Duodenal mucosa (tissue), 2 donors: ENCODE measurements around the gene SETBP1.

Experiments used
- H3K27ac ChIP-seq: one replicate; pipeline ENCODE4 v1.7.0; 2013; ENCODE audit warnings: low read depth, low read length
- H3K27me3 ChIP-seq, 2 donors: one replicate each; pipeline ENCODE4 v1.7.0; 2013; ENCODE audit warnings: low read length in 2 of 2, control low read depth in 1 of 2; ENCODE audit not compliant: insufficient read depth in 2 of 2, control insufficient read depth in 1 of 2
- H3K36me3 ChIP-seq, 2 donors: one replicate each; pipeline ENCODE4 v1.7.0; 2013; ENCODE audit warnings: low read length in 2 of 2, control low read depth in 1 of 2; ENCODE audit not compliant: insufficient read depth in 2 of 2, control insufficient read depth in 1 of 2
- H3K4me1 ChIP-seq, 2 donors: one replicate each; pipeline ENCODE4 v1.7.0; 2013; ENCODE audit warnings: low read length in 2 of 2, control low read depth in 1 of 2; ENCODE audit not compliant: insufficient read depth in 2 of 2, control insufficient read depth in 1 of 2
- H3K4me3 ChIP-seq, 2 donors: one replicate each; pipeline ENCODE4 v1.7.0; 2013; ENCODE audit warnings: low read length in 2 of 2, low read depth in 1 of 2
- H3K9ac ChIP-seq, 2 donors: one replicate each; pipeline ENCODE4 v1.7.0; 2013; ENCODE audit warnings: low read length in 2 of 2, low read depth in 1 of 2
- H3K9me3 ChIP-seq, 2 donors: one replicate each; pipeline ENCODE4 v1.7.0; 2013; ENCODE audit warnings: low read length in 2 of 2, control low read depth in 1 of 2; ENCODE audit not compliant: control insufficient read depth in 1 of 2

The SETBP1 gene

GRCh38 chr18:44651918-44652572 is 28.6 kb upstream of the SETBP1 start:
- H3K27ac ChIP-seq = no peak overlapping the region
- H3K9ac ChIP-seq = no peak overlapping the region
- H3K9me3 ChIP-seq = no peaks in the 10 kb centered on the region
- H3K4me3 ChIP-seq = no peak overlapping the region
- H3K27me3 ChIP-seq = no peaks in the 10 kb centered on the region
- H3K4me1 ChIP-seq = no peaks in the 10 kb centered on the region
- no peaks in the 10 kb centered on the region for H3K36me3 ChIP-seq

- no peaks in the 10 kb centered on the region for H3K36me3 ChIP-seq
- H3K9ac ChIP-seq = no peak overlapping the region
- H3K4me3 ChIP-seq = no peak overlapping the region
- H3K9me3 ChIP-seq = no peaks in the 10 kb centered on the region
- H3K27me3 ChIP-seq = no peaks in the 10 kb centered on the region
- H3K4me1 ChIP-seq = no peaks in the 10 kb centered on the region
- H3K27ac ChIP-seq = no peak overlapping the region
Observed at GRCh38 chr18:44652722-44653121, 28.0 kb upstream of the SETBP1 start.

- Histone ChIP-seq H3K27ac (no peak overlapping the region), H3K27me3 (no peaks in the 10 kb centered on the region), H3K4me3 (no peak overlapping the region), H3K36me3 (no peaks in the 10 kb centered on the region), H3K9ac (no peak overlapping the region), H3K9me3 (no peaks in the 10 kb centered on the region), H3K4me1 (no peaks in the 10 kb centered on the region)
Observed at GRCh38 chr18:44654573-44654972, 26.1 kb upstream of the SETBP1 start.

- Histone ChIP-seq H3K4me3 (no peak overlapping the region), H3K27ac (no peak overlapping the region), H3K27me3 (peaks cover 0 to 4% of the 10 kb centered on the region in 2 donors), H3K36me3 (no peaks in the 10 kb centered on the region), H3K9ac (no peak overlapping the region), H3K4me1 (no peaks in the 10 kb centered on the region), H3K9me3 (no peaks in the 10 kb centered on the region)
Observed at GRCh38 chr18:44655435-44655834, 25.3 kb upstream of the SETBP1 start.

GRCh38 chr18:44659771-44660170 is 20.9 kb upstream of the SETBP1 start:
- H3K9ac ChIP-seq = no peak overlapping the region
- no peak overlapping the region for H3K27ac ChIP-seq
- peaks cover 8 to 17% of the 10 kb centered on the region in 2 donors for H3K4me1 ChIP-seq
- no peaks in the 10 kb centered on the region for H3K9me3 ChIP-seq
- H3K36me3 ChIP-seq = no peaks in the 10 kb centered on the region
- no peak overlapping the region for H3K4me3 ChIP-seq
- H3K27me3 ChIP-seq = peaks cover 0 to 12% of the 10 kb centered on the region in 2 donors

GRCh38 chr18:44668270-44668975 is 12.3 kb upstream of the SETBP1 start:
- Histone ChIP-seq H3K4me3 (no peak overlapping the region), H3K27ac (no peak overlapping the region), H3K9ac (no peak overlapping the region), H3K4me1 (peaks cover 2 to 16% of the 10 kb centered on the region in 2 donors), H3K9me3 (no peaks in the 10 kb centered on the region), H3K27me3 (peaks cover 0 to 13% of the 10 kb centered on the region in 2 donors), H3K36me3 (no peaks in the 10 kb centered on the region)

- Histone ChIP-seq H3K9ac (no peak overlapping the region), H3K9me3 (no peaks in the 10 kb centered on the region), H3K4me1 (peaks cover 0 to 15% of the 10 kb centered on the region in 2 donors), H3K36me3 (no peaks in the 10 kb centered on the region), H3K27ac (no peak overlapping the region), H3K27me3 (peaks cover 0 to 17% of the 10 kb centered on the region in 2 donors), H3K4me3 (no peak overlapping the region)
Observed at GRCh38 chr18:44671914-44672313, 8.8 kb upstream of the SETBP1 start.

- Histone ChIP-seq H3K9ac (no peak overlapping the region), H3K4me3 (no peak overlapping the region), H3K27ac (no peak overlapping the region), H3K36me3 (no peaks in the 10 kb centered on the region), H3K4me1 (peaks cover 0 to 15% of the 10 kb centered on the region in 2 donors), H3K9me3 (no peaks in the 10 kb centered on the region), H3K27me3 (peaks cover 0 to 17% of the 10 kb centered on the region in 2 donors)
Observed at GRCh38 chr18:44672506-44672905, 8.2 kb upstream of the SETBP1 start.

- Histone ChIP-seq H3K9me3 (no peaks in the 10 kb centered on the region), H3K4me3 (no peak overlapping the region), H3K27ac (no peak overlapping the region), H3K9ac (no peak overlapping the region), H3K36me3 (no peaks in the 10 kb centered on the region), H3K4me1 (peaks cover 0 to 10% of the 10 kb centered on the region in 2 donors), H3K27me3 (peaks cover 0 to 19% of the 10 kb centered on the region in 2 donors)
Observed at GRCh38 chr18:44673256-44673880, 7.3 kb upstream of the SETBP1 start.

GRCh38 chr18:44677933-44678332 is 2.8 kb upstream of the SETBP1 start:
- peaks cover 7 to 29% of the 10 kb centered on the region in 2 donors for H3K27me3 ChIP-seq
- H3K4me3 ChIP-seq = no peak overlapping the region
- H3K27ac ChIP-seq = no peak overlapping the region
- H3K4me1 ChIP-seq = peaks cover 0 to 9% of the 10 kb centered on the region in 2 donors
- no peaks in the 10 kb centered on the region for H3K9me3 ChIP-seq
- no peak overlapping the region for H3K9ac ChIP-seq
- no peaks in the 10 kb centered on the region for H3K36me3 ChIP-seq
